ENCODE measurements around the gene SNUPN. TPM values are rescaled to one million over a fixed set of nuclear protein-coding genes. Genes with fewer than 3 reads are reported as not detected.

SNUPN gene
- polyA plus RNA-seq, 3 donors from 2014 or later = 21.2 to 46.0 (median 31.5) TPM

DNA sequence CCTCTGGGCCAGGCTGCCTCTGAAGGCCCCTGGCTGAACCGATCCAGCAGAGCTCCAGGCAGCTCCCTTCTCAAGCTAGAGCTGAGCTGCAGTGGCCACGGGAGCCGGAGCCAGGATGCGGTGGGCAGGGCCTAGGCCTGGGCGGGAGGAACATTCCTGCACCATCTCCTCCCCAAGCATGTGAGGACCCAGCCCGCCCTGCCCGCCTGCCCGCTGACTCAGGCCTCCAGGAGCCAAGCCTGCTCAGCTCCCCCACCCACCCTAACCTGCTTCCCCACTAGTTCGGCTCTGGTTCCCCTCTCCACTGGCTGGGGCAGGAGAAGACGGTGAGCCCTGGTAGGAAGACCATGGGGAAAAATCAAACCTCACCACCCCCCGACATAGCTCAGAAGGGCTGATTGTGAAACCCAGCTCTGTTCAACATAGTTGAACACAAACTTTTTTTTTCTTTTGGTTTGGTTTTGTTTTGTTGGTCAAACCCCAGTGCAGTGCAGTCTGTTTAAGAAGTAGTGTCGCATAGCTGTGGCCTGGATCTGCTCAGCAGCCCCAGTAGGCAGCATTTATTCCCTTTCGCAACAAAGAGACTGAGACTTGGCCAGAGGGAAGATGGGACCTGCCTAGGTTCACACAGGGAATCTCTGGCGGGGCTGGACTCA, 35.7 kb upstream of the SNUPN start:
- no peak overlapping the region for H3K4me3 Mint-ChIP-seq
- peaks cover 0 to under 1% (median 0%) of the 10 kb centered on the region in 3 donors for H3K27me3 Mint-ChIP-seq (ENCODE audit: low read depth in 3 of 3)
- no peaks in the 10 kb centered on the region for H3K4me1 Mint-ChIP-seq

DNA sequence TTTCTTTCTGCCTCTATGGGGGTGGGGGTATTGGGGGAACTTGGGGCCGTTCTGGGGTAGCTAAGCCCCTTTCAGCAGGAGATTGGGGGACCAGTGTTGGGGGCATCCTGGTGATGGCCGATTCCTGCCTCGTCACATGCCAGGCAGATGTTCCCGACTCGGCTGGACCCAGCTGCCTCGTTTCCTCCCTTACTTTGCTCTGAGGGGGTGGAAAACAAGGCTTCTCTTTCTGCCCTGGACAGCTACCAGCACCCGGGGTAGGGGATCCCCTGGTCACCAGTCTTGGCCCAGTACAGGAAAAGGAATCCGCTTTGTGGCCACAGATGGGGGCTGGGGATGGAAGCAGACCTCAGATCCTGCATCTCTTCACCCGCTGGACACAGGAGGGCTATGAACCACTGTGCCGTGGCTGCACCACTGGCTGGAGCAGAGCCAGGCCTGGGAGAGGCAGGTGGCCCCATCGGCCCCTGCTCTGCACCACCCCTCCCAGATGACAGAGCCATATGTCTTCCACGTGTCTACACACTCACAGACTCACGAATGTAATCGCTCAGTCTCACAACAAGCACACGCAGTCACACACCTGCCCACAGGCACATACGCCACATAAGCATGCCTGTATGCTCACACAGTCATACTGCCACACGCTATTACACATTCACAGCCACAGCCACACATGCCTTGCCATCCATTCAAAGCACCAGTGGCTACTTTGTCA, 34.6 kb upstream of the SNUPN start:
- peaks cover 0 to 2% (median 1%) of the 10 kb centered on the region in 3 donors for H3K27me3 Mint-ChIP-seq (ENCODE audit: low read depth in 3 of 3)
- H3K4me3 Mint-ChIP-seq = no peak overlapping the region
- no peaks in the 10 kb centered on the region for H3K4me1 Mint-ChIP-seq
- DNase-seq = no peak
- H3K9me3 Mint-ChIP-seq = no peaks in the 10 kb centered on the region
- H3K36me3 Mint-ChIP-seq = peaks cover 0 to 4% (median 0%) of the 10 kb centered on the region in 3 donors
- H3K27ac Mint-ChIP-seq = no peak overlapping the region

More for the DNA sequence above, 35.7 kb upstream of the SNUPN start:
- H3K27ac Mint-ChIP-seq = no peak overlapping the region
- DNase-seq = no peak
- peaks cover 0 to 4% (median 0%) of the 10 kb centered on the region in 3 donors for H3K36me3 Mint-ChIP-seq
- H3K9me3 Mint-ChIP-seq = no peaks in the 10 kb centered on the region

DNA sequence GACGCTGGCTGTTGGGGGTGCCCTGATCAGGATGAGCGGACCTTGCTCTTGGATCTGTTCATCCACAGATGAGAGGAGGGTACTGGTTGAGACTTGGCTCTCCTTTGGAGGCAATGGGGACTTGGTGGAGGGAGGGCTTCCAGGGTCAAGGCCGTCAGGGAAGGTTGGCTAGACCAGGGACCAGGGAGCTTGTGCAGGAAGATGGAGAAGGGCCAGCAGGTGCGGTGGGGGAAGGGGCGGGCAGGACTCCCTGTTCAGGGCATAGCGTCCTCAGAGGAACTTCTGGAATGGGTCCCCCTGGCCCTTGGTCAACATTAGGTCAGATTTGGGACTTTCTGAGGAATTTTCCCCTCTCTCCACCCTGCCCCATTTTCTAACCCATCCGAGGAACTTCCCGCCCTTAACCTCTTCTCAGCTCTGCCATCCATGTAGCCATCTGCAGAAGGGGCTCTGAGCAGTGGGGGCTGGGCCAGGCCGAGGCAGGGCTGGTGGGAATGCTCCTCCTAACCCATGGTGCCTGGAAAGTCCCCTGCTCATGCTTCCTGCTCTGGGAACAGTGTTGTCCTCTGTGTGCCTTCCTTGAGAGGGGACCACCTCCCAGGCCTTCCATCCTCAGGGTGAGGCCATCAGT, 33.7 kb upstream of the SNUPN start:
- Mint-ChIP-seq H3K4me1 (no peaks in the 10 kb centered on the region), H3K27me3 (ENCODE audit: low read depth in 3 of 3) (peaks cover 0 to 2% (median 1%) of the 10 kb centered on the region in 3 donors), H3K27ac (no peak overlapping the region), H3K36me3 (peaks cover 0 to 4% (median 0%) of the 10 kb centered on the region in 3 donors), H3K4me3 (no peak overlapping the region), H3K9me3 (no peaks in the 10 kb centered on the region)
- DNase-seq = no peak

DNA sequence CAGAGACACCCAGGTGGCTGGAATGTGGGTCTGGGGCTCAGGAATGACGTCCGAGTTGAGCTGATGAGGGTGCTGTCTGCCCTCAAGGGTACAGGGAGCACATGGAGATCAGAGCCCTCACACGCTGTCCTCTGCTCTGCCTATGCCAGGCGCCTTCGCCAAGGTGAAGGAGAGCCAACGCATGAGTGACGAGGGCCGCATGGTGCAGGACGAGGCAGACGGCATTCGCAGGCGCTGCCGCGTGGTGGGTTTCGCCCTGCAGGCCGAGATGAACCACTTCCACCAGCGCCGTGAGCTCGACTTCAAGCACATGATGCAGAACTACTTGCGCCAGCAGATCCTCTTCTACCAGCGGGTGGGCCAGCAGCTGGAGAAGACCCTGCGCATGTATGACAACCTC, 31.3 kb upstream of the SNUPN start:
- peaks cover 0 to 4% (median 0%) of the 10 kb centered on the region in 3 donors for H3K36me3 Mint-ChIP-seq
- no peak overlapping the region for H3K27ac Mint-ChIP-seq

DNA sequence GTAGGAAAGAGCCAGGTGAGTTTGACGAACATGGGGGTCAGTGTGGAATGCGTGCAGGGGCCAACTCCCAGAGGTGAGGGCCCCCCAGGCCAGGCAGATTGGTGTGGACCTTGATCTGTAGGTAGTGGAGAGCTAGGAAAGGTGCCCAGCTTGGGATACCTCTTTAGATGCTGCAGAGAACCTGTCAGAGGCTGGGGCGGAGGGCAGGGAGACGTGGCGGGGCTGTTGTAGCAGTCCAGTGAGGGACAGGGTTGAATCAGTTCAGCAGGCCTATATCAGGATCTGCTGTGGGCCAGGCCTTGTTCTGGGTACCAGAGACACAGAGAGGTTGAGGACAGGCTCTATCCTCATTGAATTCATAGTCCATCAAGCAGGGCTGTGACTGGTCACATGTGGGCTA, 30.8 kb upstream of the SNUPN start:
- peaks cover 0 to 2% (median 1%) of the 10 kb centered on the region in 3 donors for H3K27me3 Mint-ChIP-seq (ENCODE audit: low read depth in 3 of 3)
- no peaks in the 10 kb centered on the region for H3K9me3 Mint-ChIP-seq
- no peak overlapping the region for H3K27ac Mint-ChIP-seq

More for the DNA sequence above, 31.3 kb upstream of the SNUPN start:
- Mint-ChIP-seq H3K4me3 (no peak overlapping the region), H3K9me3 (no peaks in the 10 kb centered on the region), H3K27me3 (ENCODE audit: low read depth in 3 of 3) (peaks cover 0 to 2% (median 1%) of the 10 kb centered on the region in 3 donors), H3K4me1 (peaks cover 4% of the 10 kb centered on the region in 2 donors)
- DNase-seq = no peak

DNA sequence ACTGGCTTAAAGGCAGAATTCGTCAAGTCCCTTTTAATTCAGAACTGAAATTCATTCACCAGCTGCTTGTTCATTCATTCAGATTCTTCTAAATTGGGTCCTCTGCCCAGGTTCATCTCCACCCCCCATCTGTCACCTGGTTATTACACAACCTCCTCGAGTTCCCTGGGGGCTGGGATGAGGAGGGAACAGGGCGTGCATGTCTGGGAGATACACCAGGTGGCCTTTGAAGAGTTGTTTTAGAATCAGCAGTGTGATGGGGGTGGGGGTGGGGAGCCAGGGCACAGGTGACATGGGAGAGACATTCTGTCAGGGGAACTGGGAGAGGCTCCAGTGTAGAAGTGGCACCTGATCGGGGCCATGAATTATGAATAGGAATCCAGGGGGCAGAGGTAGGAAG, 30.4 kb upstream of the SNUPN start:
- peaks cover 0 to 2% (median 1%) of the 10 kb centered on the region in 3 donors for H3K27me3 Mint-ChIP-seq (ENCODE audit: low read depth in 3 of 3)
- peaks cover 0 to 4% (median 0%) of the 10 kb centered on the region in 3 donors for H3K36me3 Mint-ChIP-seq
- DNase-seq = no peak
- H3K27ac Mint-ChIP-seq = no peak overlapping the region
- no peak overlapping the region for H3K4me3 Mint-ChIP-seq
- H3K4me1 Mint-ChIP-seq = peaks cover 5 to 12% of the 10 kb centered on the region in 2 donors
- no peaks in the 10 kb centered on the region for H3K9me3 Mint-ChIP-seq

More for the DNA sequence above, 30.8 kb upstream of the SNUPN start:
- H3K36me3 Mint-ChIP-seq = peaks cover 0 to 4% (median 0%) of the 10 kb centered on the region in 3 donors
- H3K4me3 Mint-ChIP-seq = no peak overlapping the region
- peaks cover 4 to 8% of the 10 kb centered on the region in 2 donors for H3K4me1 Mint-ChIP-seq
- no peak for DNase-seq

DNA sequence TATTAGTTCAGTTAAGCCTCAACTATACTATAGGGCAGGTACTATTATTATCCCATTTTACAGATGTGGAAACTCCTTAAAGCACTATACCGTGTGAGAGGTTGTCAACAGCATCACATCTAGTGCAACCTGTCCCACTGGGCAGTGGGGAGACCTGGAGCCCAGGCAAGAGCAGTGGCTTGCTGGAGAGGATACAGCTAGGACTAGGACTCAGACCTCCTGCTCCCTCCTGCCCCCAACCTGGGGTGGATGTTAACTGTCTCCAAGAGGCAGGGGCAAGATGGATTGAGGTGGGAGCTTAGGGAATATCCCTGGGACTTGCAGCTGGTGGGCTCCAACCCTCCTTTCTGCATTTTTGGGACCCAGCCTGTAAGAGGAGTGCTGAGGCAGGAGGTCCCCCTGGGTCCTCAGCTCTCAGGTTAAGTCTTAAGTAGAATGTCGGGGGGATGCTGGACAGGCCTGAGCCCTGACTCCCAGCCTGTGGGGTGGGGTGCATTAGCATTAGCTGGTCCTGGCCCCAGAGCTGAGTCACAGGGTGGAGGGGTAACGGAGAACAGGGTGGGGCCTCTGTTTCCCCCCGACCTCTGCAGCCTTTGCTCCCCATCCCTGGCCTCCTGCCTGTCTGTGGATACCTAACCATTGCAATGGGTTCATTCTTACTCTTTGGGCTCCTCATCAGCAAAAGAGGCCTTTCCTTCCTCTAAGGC, 28.8 kb upstream of the SNUPN start:
- Mint-ChIP-seq H3K9me3 (no peaks in the 10 kb centered on the region), H3K4me3 (no peak overlapping the region), H3K4me1 (peaks cover 14 to 27% of the 10 kb centered on the region in 2 donors), H3K27me3 (ENCODE audit: low read depth in 3 of 3) (peaks cover 0 to 2% (median 1%) of the 10 kb centered on the region in 3 donors), H3K36me3 (peaks cover 0 to 4% (median 0%) of the 10 kb centered on the region in 3 donors), H3K27ac (no peak overlapping the region)
- no peak for DNase-seq

DNA sequence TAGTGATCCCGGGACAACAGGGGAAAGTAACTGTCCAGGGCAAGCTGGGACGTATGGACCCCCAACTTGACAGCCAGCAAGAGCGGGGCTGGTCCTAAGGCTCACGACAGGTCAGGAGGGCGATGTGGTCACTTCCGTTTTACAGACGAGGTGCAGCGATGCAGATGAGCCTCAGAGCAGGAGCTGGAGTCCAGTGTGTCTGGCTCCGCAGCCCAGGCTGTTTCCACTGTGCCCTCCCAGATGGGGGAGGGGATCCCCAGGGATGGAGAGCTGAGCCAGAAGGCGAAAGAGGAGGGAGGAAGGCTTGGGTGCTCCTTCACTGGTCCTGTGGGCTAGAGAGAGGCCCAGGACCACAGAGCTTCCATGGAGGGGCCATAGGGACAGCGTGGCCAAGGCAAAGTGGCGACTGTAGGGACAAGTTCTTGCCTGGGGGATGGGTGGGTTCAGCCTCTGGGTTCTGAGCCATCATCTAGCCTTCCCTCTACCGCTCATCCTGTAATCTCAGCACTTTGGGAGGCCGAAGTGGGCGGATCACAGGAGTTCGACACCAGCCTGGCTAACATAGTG, 27.9 kb upstream of the SNUPN start:
- Mint-ChIP-seq H3K36me3 (peaks cover 0 to 2% (median 0%) of the 10 kb centered on the region in 3 donors), H3K4me1 (peaks cover 21 to 27% of the 10 kb centered on the region in 2 donors), H3K27me3 (ENCODE audit: low read depth in 3 of 3) (peaks cover 0 to 2% (median 1%) of the 10 kb centered on the region in 3 donors), H3K9me3 (no peaks in the 10 kb centered on the region), H3K27ac (peak overlapping the region in 1 of 6 donors; percentile 59), H3K4me3 (no peak overlapping the region)
- no peak for DNase-seq

DNA sequence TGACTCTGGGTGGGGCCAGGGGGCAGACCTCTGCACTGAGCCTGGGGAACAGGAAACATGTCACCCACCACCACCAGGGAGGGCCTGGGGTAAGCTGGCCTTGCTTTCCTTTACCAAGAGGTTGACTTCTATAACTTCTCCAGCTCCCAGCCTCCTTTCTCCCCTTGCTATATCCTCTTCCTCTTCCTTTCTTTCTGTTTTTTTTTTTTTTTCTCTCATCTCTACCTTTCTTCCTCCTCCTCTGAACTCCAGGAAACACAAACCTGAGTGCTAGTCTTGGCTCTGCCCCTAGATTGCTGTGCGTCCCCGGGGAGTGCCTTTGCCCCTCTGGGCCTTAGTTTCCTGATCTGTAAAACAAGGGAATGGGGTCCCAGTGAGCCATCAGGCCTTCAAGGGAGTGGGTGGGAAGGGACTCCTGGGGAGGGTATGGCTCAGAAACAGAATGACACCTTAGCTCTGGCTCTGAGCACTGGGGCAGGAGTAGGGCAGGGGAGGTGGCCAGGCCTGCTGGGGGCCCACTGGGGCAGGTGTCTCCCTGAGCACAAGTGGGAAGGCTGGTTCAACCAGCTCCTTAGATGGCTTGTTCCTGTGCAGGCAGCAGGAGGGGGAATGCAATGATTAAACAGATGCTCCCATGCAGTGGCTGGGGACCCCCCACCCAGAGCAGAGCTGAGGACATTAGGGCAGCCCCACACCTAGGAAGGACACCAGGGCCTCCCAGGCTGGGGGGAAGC, 26.5 kb upstream of the SNUPN start:
- Mint-ChIP-seq H3K36me3 (no peaks in the 10 kb centered on the region), H3K27ac (peak overlapping the region in 3 of 6 donors; percentile 56 to 84 (median 74)), H3K4me3 (no peak overlapping the region), H3K27me3 (ENCODE audit: low read depth in 3 of 3) (peaks cover 0 to 3% (median 2%) of the 10 kb centered on the region in 3 donors), H3K4me1 (peaks cover 23 to 28% of the 10 kb centered on the region in 2 donors), H3K9me3 (no peaks in the 10 kb centered on the region)
- DNase-seq = no peak

DNA sequence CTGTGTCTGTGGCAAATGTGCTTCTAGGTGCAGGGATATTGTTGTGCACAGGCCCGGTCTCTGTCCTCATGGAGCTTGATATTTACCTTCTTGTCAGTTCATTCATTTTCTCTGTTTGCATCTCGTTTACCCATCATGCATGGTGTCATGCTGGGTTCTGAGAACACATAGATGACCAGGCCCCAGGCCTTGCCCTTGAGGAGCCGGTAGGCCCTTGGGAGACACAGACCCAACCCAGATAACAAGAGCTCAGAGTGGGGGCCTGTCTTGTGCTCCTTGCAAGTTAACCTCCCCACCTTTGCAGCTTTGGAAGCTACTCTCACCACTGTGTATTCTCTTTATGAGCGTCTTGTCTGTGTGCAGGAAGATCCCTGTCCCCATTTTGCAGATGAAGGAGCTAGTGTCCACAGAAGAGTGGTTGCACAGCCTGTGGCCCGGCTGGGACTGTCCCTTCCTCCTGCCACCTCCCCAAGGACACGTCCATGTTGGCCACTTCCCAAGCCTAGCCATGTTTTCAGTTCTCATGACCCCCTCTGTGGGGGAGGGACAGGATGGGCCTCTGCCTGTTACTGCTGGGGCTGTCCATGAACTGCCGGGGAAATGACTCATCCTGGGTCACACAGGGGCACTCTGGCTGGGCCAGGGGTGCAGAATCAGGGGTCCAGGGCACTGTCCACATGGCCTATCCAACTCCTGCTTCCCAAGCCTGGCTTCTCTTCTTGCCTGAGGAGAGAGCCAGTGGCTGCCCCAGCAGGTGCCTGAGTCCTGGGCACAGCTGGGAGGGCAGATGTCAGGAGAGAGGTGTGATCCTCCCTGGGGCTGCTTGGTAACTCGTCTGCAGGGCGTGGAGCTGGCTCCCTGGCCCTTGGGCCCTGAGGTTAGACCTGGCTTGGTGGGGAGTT, 25.6 kb upstream of the SNUPN start:
- no peak for DNase-seq
- H3K9me3 Mint-ChIP-seq = no peaks in the 10 kb centered on the region
- peak overlapping the region in 5 of 6 donors; percentile 5 to 84 (median 23) for H3K27ac Mint-ChIP-seq
- H3K36me3 Mint-ChIP-seq = no peaks in the 10 kb centered on the region
- H3K4me3 Mint-ChIP-seq = peak overlapping the region in 3 of 5 donors; percentile 11 to 70 (median 24)
- H3K4me1 Mint-ChIP-seq = peaks cover 29 to 35% of the 10 kb centered on the region in 2 donors
- peaks cover 0 to 5% (median 3%) of the 10 kb centered on the region in 3 donors for H3K27me3 Mint-ChIP-seq (ENCODE audit: low read depth in 3 of 3)

DNA sequence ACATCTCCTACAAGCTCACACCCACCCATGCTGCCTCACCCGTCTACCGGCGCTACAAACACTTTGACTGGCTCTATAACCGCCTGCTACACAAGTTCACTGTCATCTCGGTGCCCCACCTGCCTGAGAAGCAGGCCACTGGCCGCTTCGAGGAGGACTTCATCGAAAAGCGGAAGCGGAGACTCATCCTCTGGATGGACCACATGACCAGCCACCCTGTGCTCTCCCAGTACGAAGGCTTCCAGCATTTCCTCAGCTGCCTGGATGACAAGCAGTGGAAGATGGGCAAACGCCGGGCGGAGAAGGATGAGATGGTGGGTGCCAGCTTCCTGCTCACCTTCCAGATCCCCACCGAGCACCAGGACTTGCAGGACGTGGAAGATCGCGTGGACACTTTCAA, 24.3 kb upstream of the SNUPN start:
- peak overlapping the region in 4 of 5 donors; percentile 39 to 77 (median 57) for H3K4me3 Mint-ChIP-seq
- no peaks in the 10 kb centered on the region for H3K36me3 Mint-ChIP-seq
- DNase-seq = no peak
- peak overlapping the region in 1 of 6 donors; percentile 57 for H3K27ac Mint-ChIP-seq
- peaks cover 0 to 4% (median 1%) of the 10 kb centered on the region in 3 donors for H3K27me3 Mint-ChIP-seq (ENCODE audit: low read depth in 3 of 3)
- peaks cover 0 to 2% (median 0%) of the 10 kb centered on the region in 6 donors for H3K9me3 Mint-ChIP-seq
- H3K4me1 Mint-ChIP-seq = peaks cover 29 to 35% of the 10 kb centered on the region in 2 donors
